NOMO-1 treated with dmso at 0.1 percent for 144 hours (cell line): Measurements from ENCODE around the gene ROBO1.
"Not testable (repeated sequence)": the region's sequence is repeated elsewhere in the genome, so short reads cannot be mapped to it uniquely, and the experiment has no call there.

Experiments
- DNase-seq: peaks from one replicate; lab custom pipeline; 2025; ENCODE audit not compliant: unreplicated experiment; lab: John Stamatoyannopoulos, UW

ROBO1 gene

DNA sequence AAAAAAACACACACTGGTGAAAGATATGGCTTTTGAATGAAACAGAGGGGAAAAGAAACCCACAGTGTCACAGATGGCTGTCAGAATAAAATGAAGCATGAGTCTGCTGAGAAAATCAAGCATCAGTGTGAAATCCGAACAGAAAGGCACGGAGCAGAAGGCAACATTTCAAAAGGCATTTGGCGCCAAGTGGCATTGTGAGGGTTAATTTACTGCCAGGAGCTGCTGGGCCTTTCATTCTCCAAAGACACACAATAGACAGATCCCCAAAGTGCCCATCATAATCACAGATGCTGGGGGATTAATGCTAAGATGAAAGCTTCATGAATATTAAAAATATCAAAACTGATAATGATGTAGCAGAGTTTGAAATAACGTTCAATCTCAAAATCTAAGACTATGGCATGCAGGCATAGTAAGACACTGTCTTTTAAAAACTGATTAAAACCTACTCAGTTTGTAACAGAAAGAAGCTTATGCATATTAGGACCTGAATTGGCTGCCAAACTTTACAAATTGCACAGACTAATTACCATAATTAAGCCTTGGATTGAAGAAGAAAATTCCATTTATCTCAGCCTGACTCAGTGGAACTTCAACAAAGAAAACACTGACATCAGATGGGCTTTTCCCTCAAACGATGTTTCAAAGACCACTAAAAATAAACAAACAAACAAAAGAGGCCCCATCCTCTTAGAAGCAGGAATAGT lies 589.2 kb downstream of the ROBO1 start:
- DNase-seq, result no peak

DNA sequence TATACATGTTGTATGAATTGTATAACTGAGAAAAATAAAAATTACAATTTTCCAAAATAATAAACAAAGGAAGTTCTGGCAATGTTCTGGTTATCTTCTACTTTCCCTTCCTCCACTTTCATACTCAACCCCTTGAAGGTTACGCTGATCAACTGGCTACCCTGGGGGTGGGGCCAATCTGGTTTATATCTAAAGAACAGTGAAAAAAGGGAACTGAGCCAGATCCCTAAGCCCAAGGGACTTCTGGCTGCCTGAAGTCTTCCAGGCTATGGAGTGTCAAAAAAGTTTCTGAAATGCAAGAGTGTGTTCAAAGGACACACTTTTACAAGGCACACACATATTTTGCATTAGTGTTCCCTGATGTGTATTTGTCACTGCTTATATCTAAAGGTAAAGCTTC lies 591.9 kb downstream of the ROBO1 start:
- no peak for DNase-seq

DNA sequence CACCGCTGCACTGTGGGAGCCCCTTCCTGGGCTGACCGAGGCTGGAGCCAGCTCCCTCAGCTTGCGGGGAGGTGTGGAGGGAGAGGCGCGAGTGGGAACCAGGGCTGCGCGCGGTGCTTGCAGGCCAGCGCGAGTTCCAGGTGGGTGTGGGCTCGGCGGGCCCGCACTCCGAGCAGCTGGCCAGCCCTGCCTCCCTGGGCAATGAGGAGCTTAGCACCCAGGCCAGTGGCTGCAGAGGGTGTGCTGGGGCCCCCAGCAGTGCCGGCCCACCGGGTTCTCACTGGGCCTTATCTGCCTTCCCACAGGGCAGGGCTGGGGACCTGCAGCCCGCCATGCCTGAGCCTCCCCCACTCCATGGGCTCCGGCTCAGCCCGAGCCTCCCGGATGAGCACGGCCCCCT lies 594.5 kb downstream of the ROBO1 start:
- not testable (repeated sequence) for DNase-seq

DNA sequence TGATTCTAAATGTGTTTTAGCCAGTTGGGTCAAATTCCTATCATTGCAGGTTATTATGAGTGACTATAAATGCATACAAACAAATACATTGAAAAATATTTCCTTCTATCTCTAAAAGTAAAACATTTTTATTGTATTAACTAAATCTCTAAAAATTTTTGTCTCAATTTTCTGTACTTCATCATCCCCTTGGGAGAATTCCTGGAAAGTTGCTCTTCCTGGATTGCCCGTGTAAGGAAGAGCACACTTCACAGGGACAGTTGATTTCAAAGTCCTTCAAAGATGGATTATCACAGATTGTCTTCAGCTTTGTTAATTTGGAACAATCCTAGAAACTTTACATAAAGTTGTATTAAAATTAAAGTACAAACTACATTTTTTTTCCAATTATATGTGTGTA lies 595.6 kb downstream of the ROBO1 start:
- DNase-seq, result no peak

DNA sequence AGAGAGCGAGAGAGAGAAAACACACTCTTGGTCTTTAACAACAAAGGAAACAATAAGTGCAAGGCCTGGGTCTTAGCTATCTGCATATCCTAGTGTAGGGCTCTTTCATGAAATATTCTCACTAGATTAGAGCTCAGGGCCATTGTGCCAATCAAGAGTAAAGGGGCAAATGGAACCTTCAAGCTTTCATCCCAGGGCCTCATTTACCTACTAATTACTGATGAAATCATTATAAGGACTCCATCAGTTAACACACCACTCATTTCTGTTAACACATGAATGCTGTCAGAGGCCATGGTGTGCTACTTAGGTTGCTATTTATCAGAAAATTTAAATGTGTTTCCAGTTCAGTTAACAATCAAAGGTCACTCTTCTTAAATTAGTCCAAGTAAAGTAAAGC lies 597.8 kb downstream of the ROBO1 start:
- DNase-seq, result no peak

DNA sequence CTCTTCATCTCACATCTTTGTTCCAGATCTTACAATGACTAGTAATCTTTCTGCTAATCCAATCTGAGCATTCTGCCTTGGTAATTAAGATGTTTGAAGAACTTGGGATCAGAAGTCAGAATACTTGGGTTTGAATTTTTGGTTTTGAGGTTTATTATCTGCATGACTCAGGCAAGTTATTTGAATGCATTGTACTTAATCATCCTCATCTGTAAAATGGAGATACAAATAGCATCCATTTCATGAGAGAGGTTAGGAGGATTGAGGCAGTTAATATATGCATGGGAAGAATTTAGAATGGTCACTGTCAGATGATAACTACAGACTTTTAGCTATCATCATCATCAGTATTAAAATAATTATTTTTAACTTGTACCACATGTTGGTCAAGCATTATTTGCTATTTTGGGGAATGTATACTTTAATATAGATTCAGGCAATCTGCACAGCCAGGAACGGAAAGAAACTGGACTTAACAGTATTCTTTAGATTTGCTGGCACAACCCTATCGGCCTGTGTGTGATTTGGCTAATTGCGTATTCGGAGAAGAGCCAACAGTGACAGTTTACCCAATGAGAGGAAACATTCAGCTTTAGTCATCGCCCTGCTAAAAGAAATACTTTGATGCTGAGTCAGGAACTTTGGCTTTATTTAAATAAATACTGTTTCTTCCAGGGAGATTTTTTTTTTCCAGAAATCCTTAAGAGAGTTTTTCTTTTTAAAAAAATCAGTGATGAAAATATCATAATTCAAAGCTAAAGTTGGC lies 600.0 kb downstream of the ROBO1 start:
- DNase-seq, result no peak

DNA sequence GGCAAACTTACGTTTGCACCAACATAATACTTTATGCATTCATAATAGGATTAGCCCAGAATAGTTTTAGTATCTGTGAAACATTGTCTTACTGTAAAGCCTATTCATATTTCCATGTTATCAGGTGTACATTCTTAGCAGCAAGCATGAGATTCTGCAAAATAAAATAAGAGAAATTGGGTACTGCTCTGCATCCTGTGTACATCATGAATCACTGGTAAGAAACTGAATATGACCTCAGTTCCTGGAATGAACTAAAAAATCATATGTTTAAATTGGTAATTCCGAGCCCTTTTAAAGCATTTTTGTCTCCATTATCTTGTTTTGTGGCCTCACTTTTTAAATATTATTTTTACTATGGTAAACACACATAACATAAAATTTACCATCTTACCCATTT lies 605.1 kb downstream of the ROBO1 start:
- DNase-seq, result no peak

DNA sequence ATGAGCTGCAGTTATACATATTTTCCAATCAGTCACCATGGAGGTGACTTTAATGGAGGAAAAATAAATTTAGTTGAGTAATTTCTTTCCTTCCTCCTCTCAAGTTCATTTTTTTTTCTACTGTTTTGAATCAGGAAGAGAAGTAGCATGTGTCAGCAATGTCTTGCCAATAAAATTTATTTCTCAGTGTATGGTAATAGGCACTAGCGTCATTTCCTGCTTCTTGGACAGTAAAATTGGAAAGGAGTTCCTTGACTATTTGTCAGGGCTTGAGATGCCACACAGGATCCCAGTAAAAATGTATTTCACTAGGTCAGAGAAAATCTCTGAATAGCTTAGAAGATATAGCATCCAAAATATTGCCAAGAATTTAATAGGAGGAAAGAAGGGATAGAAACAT lies 605.9 kb downstream of the ROBO1 start:
- no peak for DNase-seq

DNA sequence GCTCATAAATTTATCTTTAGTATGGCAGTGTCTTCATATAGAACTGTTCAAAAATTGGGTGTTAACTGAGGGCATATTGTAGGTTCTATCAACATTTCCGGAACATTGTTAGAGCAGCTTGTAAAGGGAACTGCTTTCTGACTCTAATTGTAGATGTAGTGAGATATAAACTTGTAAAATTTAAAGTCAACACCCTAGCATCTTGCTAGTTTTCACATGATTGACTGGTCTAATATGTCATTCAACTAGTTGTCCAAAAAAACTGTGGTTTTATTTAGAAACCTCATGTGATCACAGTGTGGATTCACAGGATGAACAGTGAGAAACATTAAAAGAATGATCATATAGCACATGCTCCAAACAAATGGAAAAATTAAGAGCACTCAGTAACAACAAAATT lies 607.4 kb downstream of the ROBO1 start:
- DNase-seq, result no peak

DNA sequence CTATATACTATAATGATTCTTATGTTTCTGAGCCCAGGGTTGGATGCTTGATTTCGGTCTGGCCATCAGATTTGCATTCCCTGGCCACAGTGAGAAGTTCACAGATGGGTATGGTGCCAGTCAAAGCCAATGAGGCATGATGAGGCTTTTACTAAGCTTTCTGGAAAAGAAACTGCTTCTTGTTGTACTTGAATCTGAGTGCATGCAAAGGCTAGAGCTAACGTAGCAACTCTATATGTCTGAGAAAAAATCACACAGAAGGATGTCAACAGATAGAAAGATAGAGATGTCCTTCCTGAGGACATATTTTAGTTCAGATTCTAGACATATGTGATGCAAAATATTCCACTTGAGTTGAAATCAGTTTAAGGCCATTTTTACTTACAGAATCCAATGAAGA lies 608.1 kb downstream of the ROBO1 start:
- no peak for DNase-seq

DNA sequence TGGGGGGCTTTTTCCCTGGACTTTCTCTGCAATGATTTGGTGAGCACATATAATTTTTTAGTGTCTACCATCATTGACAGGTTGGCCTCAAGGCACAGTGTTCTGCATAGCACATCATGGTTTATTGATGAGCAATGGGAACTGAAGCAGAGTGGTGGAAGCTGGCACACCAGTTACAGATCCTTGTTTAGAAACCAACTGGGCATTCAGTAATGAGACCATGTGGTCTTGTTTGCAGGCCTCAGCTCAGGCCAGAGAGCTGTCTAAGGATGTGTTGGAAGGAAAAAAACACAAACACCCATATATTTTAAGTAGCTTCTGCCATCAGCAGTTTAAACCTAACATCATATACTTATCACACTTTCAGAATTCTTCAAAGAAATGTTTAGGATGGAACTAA lies 610.6 kb downstream of the ROBO1 start:
- no peak for DNase-seq

DNA sequence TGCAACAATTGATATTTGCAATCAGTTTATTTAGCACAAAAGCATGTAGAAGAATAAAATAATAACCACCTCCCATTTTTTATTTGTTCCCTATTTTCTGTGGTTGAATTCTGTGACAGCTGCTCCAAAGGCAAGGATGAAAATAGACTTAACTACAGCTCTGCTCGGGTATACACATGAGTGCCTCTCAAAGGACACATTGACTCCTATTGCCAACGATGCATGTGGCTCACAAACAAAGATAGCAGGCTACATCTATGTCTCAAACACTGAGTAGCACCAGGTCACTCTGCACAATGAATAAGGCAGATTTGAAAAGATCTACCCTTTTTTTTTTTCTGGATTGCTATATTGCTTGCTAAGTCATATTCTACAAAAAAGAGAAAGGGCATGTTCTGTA lies 612.9 kb downstream of the ROBO1 start:
- no peak for DNase-seq

DNA sequence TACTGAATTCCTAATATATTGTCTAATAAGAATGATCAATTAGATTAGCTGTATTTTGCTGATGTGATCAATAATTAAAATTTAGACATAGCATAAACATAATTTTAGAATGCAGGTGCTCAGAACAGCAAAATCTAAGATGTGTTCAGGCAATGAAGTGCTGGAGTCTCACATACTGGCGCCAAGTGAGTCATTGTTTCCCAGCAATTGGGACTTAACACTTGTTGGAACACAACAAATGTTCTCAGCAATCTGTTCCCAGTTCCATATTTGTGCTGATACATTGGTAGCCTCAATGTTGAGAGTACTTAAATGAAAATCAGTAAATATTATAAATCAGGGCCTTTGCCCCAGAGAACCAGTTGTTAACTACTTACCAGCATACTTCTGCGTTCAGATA lies 619.0 kb downstream of the ROBO1 start:
- no peak for DNase-seq

DNA sequence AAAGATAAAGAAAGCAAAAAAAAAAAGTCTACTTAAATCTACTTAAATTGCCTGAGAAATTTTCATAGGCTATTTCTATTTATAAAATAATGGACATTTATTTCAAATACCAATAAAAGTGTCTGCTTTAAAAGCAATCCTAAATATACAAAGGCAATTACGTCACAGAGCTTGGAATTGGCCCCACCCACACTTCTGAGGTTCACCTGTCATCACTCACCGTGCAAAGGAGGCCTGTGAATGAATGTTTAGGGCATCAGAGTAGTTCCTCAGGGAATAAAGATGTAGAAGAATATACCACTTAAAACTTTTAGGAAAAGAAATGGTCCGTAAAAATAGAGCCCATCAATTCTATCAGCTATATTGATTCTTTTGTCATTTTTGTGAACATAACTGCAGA lies 621.8 kb downstream of the ROBO1 start:
- DNase-seq, result no peak

DNA sequence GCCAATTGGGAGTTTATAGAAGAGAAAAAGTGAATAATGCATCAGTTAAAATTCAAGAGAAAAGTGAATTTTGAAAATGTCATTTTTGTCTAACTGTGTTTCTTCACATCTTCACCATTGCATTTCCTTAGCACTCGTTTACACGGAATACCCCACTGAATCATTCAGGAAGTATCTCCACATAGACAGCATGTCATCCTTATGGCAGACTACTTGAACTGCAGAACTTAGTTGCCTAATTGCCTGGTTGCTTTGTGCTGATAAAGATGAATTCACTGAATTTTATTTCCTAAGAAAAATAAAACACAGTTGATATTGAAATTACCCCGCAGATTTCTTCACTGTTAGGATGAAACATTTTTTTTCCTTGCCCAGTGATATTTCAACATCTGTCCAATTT lies 627.1 kb downstream of the ROBO1 start:
- DNase-seq, result no peak

DNA sequence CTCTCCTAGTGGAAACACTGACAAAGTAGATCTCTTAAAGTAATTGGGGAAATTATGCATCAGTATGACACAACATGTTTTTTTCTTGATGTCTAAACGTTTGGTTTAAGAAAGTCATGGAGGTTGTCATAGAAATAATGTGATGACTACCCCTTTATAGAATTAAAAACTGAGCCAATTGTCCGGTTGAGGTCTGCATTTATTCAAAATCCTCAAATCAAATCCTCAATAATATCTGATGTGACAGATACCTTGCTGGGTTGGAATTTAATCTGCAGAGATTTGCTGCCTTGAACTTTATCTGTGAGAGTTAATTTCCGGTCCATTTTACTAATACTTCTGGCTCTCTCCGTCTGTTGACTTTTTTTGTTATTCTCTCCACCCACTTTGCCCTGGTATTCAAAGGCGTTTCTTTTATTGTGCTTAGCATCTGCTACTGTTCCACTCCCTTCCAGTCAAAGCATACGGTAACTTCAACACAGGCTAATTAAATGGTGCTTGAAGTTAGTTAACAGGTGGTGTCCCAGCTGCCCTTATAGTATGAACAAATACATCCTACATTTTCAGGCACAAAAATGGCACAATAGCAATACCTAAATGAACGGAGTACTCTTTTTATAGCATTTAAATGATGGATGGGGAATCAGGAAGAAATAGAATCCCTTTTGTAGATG lies 628.3 kb downstream of the ROBO1 start:
- DNase-seq, result no peak

DNA sequence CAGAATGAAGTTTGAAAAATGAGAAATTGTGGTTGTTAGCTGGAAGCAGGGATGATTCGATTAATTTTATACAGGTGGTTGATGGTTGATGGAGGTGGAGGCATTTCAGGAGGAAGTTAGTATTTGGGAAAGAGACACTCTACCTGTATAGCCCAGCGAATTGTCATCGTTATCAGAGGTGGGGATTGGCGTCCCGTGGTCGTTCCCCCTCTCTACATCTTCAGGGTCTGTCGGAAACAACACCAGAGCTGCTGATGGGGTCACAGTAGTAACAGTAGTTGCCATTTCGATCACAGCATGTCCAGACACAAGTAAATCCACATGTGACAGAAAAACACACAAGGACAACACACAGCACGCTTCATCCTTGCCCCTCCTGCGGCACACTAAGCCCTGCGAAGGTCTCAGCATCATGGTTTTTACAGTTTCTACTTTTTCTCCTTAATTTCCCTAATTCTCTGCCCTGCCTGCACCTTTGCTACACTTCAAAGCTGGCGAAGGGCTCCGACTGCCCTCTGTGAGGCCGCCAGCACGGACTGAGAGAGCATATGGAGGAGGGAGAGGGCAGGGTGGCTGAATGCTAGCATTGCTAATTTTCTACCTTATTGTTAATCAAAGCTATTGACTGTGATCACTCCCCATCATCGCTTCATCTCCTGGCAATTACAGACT lies 642.3 kb downstream of the ROBO1 start:
- no peak for DNase-seq

DNA sequence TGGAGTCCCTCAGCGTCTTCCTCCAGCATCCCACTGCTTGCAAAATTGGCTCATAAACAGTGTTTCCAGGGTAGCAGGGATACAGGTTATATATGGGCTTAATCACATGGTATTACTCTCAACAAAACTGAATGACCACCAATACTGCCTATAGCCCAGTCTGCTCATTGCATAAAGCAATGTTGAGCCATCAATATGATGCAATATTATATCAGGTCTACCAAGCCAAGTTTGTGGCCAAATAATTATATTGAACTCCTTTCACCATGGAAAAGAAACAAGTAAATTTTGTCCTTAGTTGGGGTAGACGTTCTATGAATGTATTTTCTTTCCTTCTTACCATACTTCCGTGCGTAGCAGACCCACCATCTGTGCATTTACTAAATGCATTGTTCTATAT lies 652.3 kb downstream of the ROBO1 start:
- DNase-seq, result no peak

DNA sequence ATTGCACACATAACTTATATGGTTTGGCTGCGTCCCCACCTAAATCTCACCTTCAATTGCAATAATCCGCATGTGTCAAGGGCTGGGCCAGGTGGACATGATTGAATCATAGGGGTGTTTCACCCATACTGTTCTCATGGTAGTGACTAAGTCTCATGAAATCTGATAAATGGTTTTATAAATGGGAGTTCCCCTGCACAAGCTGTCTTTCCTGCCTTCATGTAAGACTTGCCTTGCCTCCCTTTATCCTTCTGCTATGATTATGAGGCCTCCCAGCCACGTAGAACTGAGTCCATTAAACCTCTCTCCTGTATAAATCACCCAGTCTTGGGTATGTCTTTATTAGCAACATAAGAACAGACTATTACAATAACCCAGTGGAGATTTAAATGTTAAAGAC lies 653.9 kb downstream of the ROBO1 start:
- DNase-seq, result no peak

DNA sequence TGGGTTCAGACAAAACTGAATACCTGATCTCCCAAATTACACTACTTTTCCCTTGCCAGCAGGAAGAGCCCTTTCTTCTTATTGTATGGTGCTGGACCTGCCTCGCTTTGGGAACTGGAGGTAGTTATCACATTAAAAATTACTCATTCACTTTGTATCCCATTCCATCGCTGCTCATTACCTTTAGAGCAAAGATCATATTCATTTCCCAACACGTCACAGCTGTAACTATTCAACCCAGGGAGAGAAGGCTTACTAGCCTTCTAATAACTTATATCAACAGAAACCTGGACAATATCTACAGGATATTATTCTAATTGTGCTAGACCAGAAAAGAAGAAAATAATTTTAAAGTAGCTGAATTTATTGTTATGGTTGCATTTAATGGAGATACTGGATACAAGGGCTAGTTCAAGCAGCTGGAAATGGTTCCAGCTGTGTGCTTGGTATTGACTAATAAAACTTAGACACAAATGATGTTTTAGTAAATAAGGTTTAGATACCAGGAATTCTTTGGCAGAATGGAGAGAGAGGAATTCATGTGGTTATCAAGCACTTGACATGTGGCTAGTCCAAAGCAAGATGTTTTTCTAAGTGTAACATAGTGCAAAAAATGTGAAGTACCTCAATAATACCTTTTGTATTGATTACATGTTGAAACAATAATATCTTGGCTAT lies 656.3 kb downstream of the ROBO1 start:
- no peak for DNase-seq

DNA sequence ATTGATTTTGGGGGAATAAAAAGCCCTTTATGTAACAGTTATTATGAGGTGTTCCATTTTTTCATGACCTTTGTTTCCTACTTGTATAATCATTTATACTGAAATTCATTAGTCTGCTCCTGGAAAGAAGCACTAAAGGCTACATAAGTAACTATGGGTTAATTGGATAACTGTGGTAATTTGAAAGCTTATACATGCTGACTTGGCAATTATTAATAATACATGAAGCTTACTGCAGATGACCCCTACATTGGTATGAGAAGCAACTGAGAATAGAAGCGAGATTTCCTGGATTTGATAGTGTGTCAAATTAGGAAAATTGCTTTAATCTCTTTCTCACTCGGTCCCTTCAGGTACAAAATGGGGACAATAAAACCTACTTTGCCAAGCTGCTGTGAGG lies 658.0 kb downstream of the ROBO1 start:
- no peak for DNase-seq
